DMS53 (cell line): ENCODE data around the gene ODF2.

ENCODE experiments used
- DNase-seq: peaks from one replicate; lab custom pipeline; 2025; lab: John Stamatoyannopoulos, UW

The ODF2 gene

DNA sequence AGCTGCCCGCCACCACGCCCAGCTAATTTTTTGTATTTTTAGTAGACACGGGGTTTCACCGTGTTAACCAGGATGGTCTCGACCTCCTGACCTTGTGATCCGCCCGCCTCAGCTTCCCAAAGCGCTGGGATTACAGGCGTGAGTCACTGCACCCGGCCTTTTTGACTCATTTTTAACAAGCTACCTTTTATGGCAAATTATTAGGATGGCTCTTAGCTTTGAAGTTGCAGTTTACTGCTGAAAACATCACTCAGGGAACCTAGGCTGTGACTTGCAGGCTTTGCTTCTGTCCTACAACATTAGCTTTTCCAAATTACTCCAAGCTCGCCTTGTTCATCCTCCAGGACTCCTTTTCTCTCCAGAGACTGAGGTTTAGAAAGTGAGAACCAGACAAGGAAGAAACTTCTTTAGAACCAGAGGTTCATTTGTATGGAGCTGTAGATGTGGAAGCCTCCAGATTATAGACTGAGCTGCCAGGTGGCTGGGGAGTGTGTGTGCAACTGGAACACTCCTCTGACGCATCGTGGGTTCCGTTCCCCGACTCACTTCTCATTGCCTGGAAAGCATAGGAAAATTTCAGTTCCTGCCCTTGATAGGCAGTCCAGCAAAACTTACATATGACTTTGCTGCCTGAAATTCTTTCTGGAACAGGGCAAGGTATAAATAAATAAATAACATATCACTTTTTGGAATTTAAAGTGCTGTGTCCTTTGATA lies 72.8 kb downstream of the ODF2 start:
- no peak for DNase-seq

DNA sequence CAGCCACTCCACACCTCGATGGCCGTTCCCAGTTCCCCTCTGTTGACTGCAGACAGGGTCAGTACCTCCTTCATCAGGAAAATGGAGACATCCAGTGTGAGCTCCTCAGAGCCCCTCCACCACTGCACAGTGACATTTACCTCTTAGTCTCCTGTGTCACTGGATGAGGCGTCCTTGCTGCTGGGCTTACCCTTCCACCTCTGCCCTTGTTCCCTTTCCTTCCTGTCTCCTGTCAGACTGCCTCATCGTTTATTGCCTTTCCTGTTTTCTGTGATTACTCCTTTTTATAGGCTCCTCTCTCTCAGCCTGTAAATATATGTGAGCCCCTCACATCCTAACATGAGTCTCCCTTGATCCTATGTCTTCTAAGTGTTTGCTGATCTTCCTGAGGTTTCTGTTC lies 73.4 kb downstream of the ODF2 start:
- DNase-seq: no peak

- no peak for DNase-seq
Measured at GRCh38 chr9:128532581-128532980, 76.8 kb downstream of the ODF2 start.

- DNase-seq: no peak
Measured at GRCh38 chr9:128540634-128541360, 85.0 kb downstream of the ODF2 start.

- DNase-seq: no peak
Measured at GRCh38 chr9:128546504-128546903, 90.7 kb downstream of the ODF2 start.

DNA sequence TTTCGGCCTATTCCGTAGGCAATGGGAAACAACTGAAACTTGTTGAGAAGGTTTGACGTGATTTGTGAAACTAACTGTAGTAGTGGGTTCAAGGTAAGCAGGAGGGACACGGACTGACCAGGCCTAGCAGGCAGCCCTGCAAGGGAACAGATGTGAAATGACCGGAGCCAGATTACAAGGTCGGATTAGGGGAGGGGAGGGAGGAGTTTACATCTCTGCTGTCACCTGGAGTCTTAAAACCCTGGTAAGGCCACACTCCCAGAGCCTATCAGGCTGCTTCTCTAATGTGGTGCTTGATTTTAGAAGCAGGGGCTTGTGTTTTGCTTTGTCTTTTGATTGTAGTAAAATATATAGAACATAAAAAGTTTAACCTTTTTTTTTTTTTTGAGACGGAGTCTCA lies 93.1 kb downstream of the ODF2 start:
- DNase-seq: no peak

GRCh38 chr9:128550226-128550625 lies 94.4 kb downstream of the ODF2 start:
- DNase-seq: no peak
